H9 (cell line): Measurements from ENCODE around the gene LOXHD1. TPM values are rescaled to one million over a fixed set of nuclear protein-coding genes. Genes with fewer than 3 reads are reported as not detected.
A peak's percentile ranks its signal among the peaks of the same experiment; 100 is the strongest.

Experiments
- DNase-seq: peaks from one replicate; pipeline ENCODE4 v3.0.0-alpha.2; 2017
- H2AFZ ChIP-seq: one replicate; pipeline ENCODE4 v1.6.1; 2013; ENCODE audit warnings: mild to moderate bottlenecking, low read length, control low read depth, moderate library complexity
- H2AK5ac ChIP-seq: 2 replicates; pipeline ENCODE4 v1.6.1; 2013; ENCODE audit warnings: low read length, control low read depth, mixed read lengths; ENCODE audit not compliant: insufficient read length
- H2BK120ac ChIP-seq: one replicate; pipeline ENCODE4 v1.6.1; 2013; ENCODE audit warnings: low read depth, mild to moderate bottlenecking, low read length, control low read depth, inconsistent platforms; ENCODE audit not compliant: poor library complexity, severe bottlenecking
- H2BK12ac ChIP-seq: 2 replicates; pipeline ENCODE4 v1.6.1; 2013; ENCODE audit warnings: low read length, control low read depth, mixed read lengths, low read depth; ENCODE audit not compliant: insufficient read length
- H2BK15ac ChIP-seq: 2 replicates; pipeline ENCODE4 v1.6.1; 2013; ENCODE audit warnings: low read depth, low read length, control low read depth
- H2BK20ac ChIP-seq: one replicate; pipeline ENCODE4 v1.6.1; 2013; ENCODE audit warnings: low read depth, mild to moderate bottlenecking, low read length, control low read depth, inconsistent platforms; ENCODE audit not compliant: poor library complexity, severe bottlenecking
- H2BK5ac ChIP-seq: 2 replicates; pipeline ENCODE4 v1.6.1; 2013; ENCODE audit warnings: low read length, control low read depth, mixed read lengths; ENCODE audit not compliant: insufficient read length
- H3K14ac ChIP-seq: 2 replicates; pipeline ENCODE4 v1.6.1; 2013; ENCODE audit warnings: low read length, control low read depth; ENCODE audit not compliant: insufficient read depth
- H3K18ac ChIP-seq: 2 replicates; pipeline ENCODE4 v1.6.1; 2013; ENCODE audit warnings: low read depth, mild to moderate bottlenecking, mixed read lengths, low read length, control low read depth; ENCODE audit not compliant: insufficient read length
- H3K23ac ChIP-seq: 2 replicates; pipeline ENCODE4 v1.6.1; 2013; ENCODE audit warnings: low read length, control low read depth, mixed read lengths, low read depth; ENCODE audit not compliant: insufficient read length
- H3K23me2 ChIP-seq: 2 replicates; pipeline ENCODE4 v1.6.1; 2013; ENCODE audit warnings: low read depth, mild to moderate bottlenecking, mixed read lengths, low read length, control low read depth; ENCODE audit not compliant: insufficient read length, poor library complexity, severe bottlenecking
- H3K27ac ChIP-seq: 2 replicates; pipeline ENCODE4 v1.5.1; 2013; ENCODE audit warnings: low read length, control low read depth, mixed read lengths, low read depth; ENCODE audit not compliant: insufficient read length
- H3K27me3 ChIP-seq: 2 replicates; pipeline ENCODE4 v1.6.1; 2013; ENCODE audit warnings: low read length, control low read depth, inconsistent platforms; ENCODE audit not compliant: insufficient read depth
- H3K4ac ChIP-seq: 2 replicates; pipeline ENCODE4 v1.6.1; 2013; ENCODE audit warnings: low read depth, mild to moderate bottlenecking, control low read depth, inconsistent platforms, low read length, moderate library complexity
- H3K4me1 ChIP-seq: 2 replicates; pipeline ENCODE4 v1.6.1; 2013; ENCODE audit warnings: low read length, control low read depth, inconsistent platforms; ENCODE audit not compliant: insufficient read depth
- H3K4me2 ChIP-seq: 2 replicates; pipeline ENCODE4 v1.6.1; 2013; ENCODE audit warnings: low read length, control low read depth, mixed read lengths; ENCODE audit not compliant: insufficient read length, insufficient read depth
- H3K56ac ChIP-seq: 2 replicates; pipeline ENCODE4 v1.6.1; 2013; ENCODE audit warnings: low read depth, mild to moderate bottlenecking, mixed read lengths, low read length, control low read depth; ENCODE audit not compliant: insufficient read length
- H3K79me1 ChIP-seq: 2 replicates; pipeline ENCODE4 v1.6.1; 2013; ENCODE audit warnings: low read depth, mild to moderate bottlenecking, moderate library complexity, low read length, control low read depth, inconsistent platforms; ENCODE audit not compliant: insufficient read depth, poor library complexity, severe bottlenecking
- H3K79me2 ChIP-seq: 2 replicates; pipeline ENCODE4 v1.6.1; 2013; ENCODE audit warnings: low read length, control low read depth, inconsistent platforms; ENCODE audit not compliant: insufficient read depth
- H3K9ac ChIP-seq: 2 replicates; pipeline ENCODE4 v1.6.1; 2013; ENCODE audit warnings: low read length, control low read depth, mixed read lengths; ENCODE audit not compliant: insufficient read length; ENCODE audit errors: extremely low read depth
- H3K9me3 ChIP-seq: one replicate; pipeline ENCODE4 v1.6.1; 2013; ENCODE audit warnings: low read depth, low read length, inconsistent platforms; ENCODE audit not compliant: control insufficient read depth
- H3T11ph ChIP-seq: one replicate; pipeline ENCODE4 v1.6.1; 2013; ENCODE audit warnings: mild to moderate bottlenecking, low read length, control low read depth, inconsistent platforms
- H4K20me1 ChIP-seq: one replicate; pipeline ENCODE4 v1.6.1; 2013; ENCODE audit not compliant: control insufficient read depth, insufficient read length, insufficient read depth
- H4K5ac ChIP-seq: 2 replicates; pipeline ENCODE4 v1.6.1; 2013; ENCODE audit warnings: low read depth, mild to moderate bottlenecking, mixed read lengths, low read length, control low read depth; ENCODE audit not compliant: insufficient read length
- H4K8ac ChIP-seq: replicated peaks from 2 replicates; pipeline ENCODE4 v1.6.1; 2013; ENCODE audit warnings: low read length, control low read depth, mixed read lengths, low read depth; ENCODE audit not compliant: insufficient read length
- H4K91ac ChIP-seq: 2 replicates; pipeline ENCODE4 v1.6.1; 2013; ENCODE audit warnings: low read depth, mild to moderate bottlenecking, moderate library complexity, mixed read lengths, low read length, control low read depth; ENCODE audit not compliant: insufficient read length
- H3K27ac Mint-ChIP-seq, 3 experiments: 2 replicates in 2 of 3; 3 replicates in 1 of 3; pipeline ENCODE4 v1.8.0; 2020 to 2021; ENCODE audit warnings: mixed read lengths in 3 of 3, mild to moderate bottlenecking in 1 of 3, moderate library complexity in 1 of 3
- H3K27me3 Mint-ChIP-seq: 2 replicates; pipeline ENCODE4 v1.8.0; 2021; ENCODE audit warnings: low read depth, mild to moderate bottlenecking, moderate library complexity, mixed read lengths
- H3K36me3 Mint-ChIP-seq, 3 experiments: 2 replicates in 2 of 3; 3 replicates in 1 of 3; pipeline ENCODE4 v1.8.0; 2020 to 2021; ENCODE audit warnings: low read depth in 3 of 3, mixed read lengths in 3 of 3; ENCODE audit not compliant: insufficient read depth in 1 of 3
- H3K4me1 Mint-ChIP-seq, 2 experiments: 2 replicates each; pipeline ENCODE4 v1.8.0; 2020; ENCODE audit warnings: mixed read lengths in 2 of 2
- H3K4me3 Mint-ChIP-seq, 2 experiments: 2 replicates in 1 of 2; 3 replicates in 1 of 2; pipeline ENCODE4 v1.8.0; 2020 to 2021; ENCODE audit warnings: mild to moderate bottlenecking in 2 of 2, mixed read lengths in 2 of 2, moderate library complexity in 1 of 2
- H3K9me3 Mint-ChIP-seq, 2 experiments: 2 replicates in 1 of 2; 3 replicates in 1 of 2; pipeline ENCODE4 v1.8.0; 2020; ENCODE audit warnings: mild to moderate bottlenecking in 2 of 2, mixed read lengths in 2 of 2, moderate library complexity in 1 of 2
- CTCF ChIP-seq: fragments of 200-600 bp; sonication (generic); conservative IDR thresholded peaks from 3 replicates; pipeline ENCODE4 v1.8.0; 2021; ENCODE audit warnings: antibody characterized with exemption, mild to moderate bottlenecking
- WGBS: extraction: QIAGEN DNeasy Blood & Tissue Kit; methylation state at CpG from one replicate; pipeline ENCODE4 v1.1.7; 2013; ENCODE audit warnings: missing lambda C conversion rate, low lambda C conversion rate, mixed read lengths; ENCODE audit not compliant: insufficient read length; ENCODE audit errors: extremely low coverage; 5-methylcytosine and 5-hydroxymethylcytosine counted together
- total RNA-seq: library from RNA; stranded (reverse); gene quantifications from 2 replicates; pipeline ENCODE4 v1.2.1, GENCODE V29; 2021

LOXHD1 gene
- total RNA-seq, 1 experiment from 2014 or later = 0.07 TPM

GRCh38 chr18:46437061-46437460 is 220.0 kb downstream of the LOXHD1 start:
- Histone ChIP-seq H4K91ac (no peak overlapping the region), H2AFZ (no peak overlapping the region), H3K4ac (no peak overlapping the region), H4K20me1 (no peaks in the 10 kb centered on the region), H3K4me1 (no peaks in the 10 kb centered on the region; the same call in 1 of the 2 replicates), H3K14ac (no peak overlapping the region), H4K5ac (no peak overlapping the region), H2BK15ac (no peak overlapping the region), H3K79me1 (no peaks in the 10 kb centered on the region), H3K9ac (no peak overlapping the region), H3K9me3 (no peaks in the 10 kb centered on the region), H3K18ac (no peak overlapping the region), H3K27ac (no peak overlapping the region), H2BK120ac (no peak overlapping the region), H3T11ph (no peak overlapping the region), H3K27me3 (no peaks in the 10 kb centered on the region), H2AK5ac (no peak overlapping the region), H4K8ac (no peak overlapping the region), H3K23me2 (no peaks in the 10 kb centered on the region), H3K4me2 (no peak overlapping the region), H3K23ac (no peak overlapping the region), H2BK12ac (no peak overlapping the region), H3K56ac (no peak overlapping the region), H2BK5ac (no peak overlapping the region), H3K79me2 (no peaks in the 10 kb centered on the region), H2BK20ac (no peak overlapping the region)
- Mint-ChIP-seq H3K4me1 (peaks cover 10 to 18% of the 10 kb centered on the region in 2 experiments), H3K4me3 (no peak overlapping the region), H3K9me3 (no peaks in the 10 kb centered on the region; a peak in 1 of 5 replicates), H3K27ac (peak overlapping the region in 1 of 3 experiments; percentile 37; a peak in 1 of 7 replicates), H3K36me3 (peaks cover 0 to under 1% (median 0%) of the 10 kb centered on the region in 3 experiments; a peak in 2 of 7 replicates), H3K27me3 (no peaks in the 10 kb centered on the region; the same call in 1 of the 2 replicates)
- TF ChIP-seq CTCF = no peak
- no peak for DNase-seq
- WGBS = no CpG with 5 or more reads among the region's 5 CpGs
